ENCODE data around the gene CLUH.

CLUH gene, protein sequence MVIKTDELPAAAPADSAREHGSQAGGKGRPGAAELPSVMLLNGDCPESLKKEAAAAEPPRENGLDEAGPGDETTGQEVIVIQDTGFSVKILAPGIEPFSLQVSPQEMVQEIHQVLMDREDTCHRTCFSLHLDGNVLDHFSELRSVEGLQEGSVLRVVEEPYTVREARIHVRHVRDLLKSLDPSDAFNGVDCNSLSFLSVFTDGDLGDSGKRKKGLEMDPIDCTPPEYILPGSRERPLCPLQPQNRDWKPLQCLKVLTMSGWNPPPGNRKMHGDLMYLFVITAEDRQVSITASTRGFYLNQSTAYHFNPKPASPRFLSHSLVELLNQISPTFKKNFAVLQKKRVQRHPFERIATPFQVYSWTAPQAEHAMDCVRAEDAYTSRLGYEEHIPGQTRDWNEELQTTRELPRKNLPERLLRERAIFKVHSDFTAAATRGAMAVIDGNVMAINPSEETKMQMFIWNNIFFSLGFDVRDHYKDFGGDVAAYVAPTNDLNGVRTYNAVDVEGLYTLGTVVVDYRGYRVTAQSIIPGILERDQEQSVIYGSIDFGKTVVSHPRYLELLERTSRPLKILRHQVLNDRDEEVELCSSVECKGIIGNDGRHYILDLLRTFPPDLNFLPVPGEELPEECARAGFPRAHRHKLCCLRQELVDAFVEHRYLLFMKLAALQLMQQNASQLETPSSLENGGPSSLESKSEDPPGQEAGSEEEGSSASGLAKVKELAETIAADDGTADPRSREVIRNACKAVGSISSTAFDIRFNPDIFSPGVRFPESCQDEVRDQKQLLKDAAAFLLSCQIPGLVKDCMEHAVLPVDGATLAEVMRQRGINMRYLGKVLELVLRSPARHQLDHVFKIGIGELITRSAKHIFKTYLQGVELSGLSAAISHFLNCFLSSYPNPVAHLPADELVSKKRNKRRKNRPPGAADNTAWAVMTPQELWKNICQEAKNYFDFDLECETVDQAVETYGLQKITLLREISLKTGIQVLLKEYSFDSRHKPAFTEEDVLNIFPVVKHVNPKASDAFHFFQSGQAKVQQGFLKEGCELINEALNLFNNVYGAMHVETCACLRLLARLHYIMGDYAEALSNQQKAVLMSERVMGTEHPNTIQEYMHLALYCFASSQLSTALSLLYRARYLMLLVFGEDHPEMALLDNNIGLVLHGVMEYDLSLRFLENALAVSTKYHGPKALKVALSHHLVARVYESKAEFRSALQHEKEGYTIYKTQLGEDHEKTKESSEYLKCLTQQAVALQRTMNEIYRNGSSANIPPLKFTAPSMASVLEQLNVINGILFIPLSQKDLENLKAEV (N-terminal part only)

DNA sequence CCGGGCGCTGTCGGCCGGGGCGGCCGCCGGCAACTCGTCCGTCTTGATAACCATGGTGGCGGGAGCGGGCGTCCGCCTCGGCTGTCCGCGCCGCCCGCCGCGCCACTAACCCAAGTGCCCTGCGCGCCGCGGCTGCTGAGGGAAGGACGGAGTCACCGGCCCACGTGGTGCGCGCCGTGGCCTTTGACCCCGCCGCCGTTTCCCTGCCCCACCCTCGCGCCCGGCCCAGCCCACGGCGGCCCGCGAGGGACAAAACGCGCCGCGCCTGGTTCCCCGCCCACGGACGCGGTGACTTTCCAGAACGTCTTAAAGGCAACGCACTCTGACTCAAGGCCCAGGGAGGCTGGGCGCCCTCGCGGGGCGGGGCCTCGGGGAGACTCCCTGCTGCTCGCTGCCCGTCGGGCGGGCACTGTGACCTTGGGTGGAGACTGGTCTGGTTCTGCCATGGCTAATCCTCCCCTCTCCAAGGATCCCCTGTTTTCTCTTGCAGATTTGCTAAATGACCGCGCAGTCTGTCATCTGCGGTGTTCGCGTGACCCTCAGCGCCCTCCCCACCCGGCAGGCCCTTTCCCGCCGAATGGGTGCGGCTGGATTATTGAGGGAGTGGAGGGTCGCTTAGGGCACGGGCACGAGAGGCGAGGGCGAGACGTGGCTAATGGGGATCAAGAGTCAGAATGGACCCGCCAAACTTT, at the start of gene CLUH:
Gene CLUH, minus strand, starts transcription at position 157 of the 692 bp plus-strand sequence. Its CDS starts 103 bp downstream, at position 54.
- DNase-seq (ENCODE audit: low read depth, low spot score), result peak; percentile 94

DNA sequence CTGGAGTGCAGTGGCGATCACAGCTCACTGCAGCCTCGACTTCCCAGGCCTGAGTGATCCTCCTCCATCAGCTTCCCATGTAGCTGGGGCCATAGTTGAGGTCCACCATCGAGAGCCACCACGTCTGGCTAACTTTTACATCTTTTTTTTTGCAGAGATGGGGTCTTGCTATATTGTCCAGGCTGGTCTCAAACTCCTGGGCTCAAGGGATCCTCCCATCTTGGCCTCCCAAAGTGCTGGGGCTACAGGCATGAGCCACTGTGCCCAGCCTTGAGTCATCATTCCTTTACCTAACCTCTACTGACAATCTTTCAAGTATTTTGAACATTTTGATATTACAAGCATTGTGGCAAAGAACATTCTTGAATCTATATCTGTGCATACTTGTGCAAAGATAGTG, 47.3 kb upstream of the CLUH start:
- DNase-seq (ENCODE audit: low read depth, low spot score), result no peak

DNA sequence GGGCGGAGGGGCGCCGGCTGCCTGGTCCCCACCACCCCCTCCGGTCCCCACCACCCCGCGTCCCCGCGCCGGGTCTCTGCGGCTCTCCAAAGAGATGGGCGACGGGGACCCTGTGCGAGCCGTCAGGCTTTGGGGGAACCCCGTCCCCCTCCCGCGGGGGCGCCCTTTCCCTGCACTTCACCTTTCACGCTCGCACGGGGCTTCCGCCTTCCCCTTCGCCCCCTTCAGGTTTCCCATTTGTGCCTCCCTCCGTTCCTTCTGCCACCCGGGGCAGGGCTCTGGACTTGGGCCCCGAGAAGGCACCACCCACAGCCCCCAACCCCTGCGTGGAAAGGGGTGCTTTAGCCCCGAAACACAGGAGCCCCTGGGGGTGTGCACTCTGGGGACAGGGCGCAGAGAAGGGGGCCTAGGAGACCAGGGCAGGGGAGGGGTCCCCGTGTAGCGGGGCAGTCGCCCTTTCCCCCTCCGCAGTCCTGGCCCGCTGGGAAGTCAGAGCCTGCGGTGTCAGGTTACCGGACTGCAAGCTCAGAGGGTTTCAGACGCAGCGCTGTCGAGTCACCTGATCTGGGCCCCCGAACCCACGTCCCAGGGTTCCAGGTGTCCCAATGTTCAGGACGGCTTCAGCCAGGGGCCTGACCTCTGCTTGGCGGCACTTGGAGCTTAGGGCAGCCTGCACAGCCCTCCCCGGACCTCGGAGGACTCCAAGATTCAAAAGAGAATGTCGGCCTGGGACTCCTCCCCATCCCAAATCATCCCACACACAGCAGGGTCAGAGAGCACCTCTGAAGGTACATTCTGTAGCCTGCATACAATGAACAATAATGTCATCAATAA, 44.5 kb upstream of the CLUH start:
- DNase-seq (ENCODE audit: low read depth, low spot score), result no peak

DNA sequence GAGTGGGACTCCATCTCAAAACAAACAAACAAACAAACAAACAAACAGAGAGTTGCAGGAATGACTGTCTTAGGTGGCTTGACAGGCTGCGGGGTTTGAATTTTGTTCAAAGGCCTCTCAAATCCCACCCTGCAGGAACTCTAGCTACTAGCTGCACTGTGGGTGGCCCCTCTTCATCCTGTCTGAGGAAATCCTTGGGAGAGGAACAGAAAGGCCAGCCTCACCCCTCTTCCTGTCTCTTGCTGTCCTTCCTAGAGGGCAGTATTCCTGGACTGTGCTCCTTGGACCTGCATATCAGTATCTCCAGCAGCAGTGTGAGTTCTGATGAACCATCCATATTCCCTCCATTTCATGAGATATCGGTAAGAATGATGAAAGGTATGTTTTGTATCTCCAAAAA, 39.9 kb upstream of the CLUH start:
- no peak for DNase-seq (ENCODE audit: low read depth, low spot score)

DNA sequence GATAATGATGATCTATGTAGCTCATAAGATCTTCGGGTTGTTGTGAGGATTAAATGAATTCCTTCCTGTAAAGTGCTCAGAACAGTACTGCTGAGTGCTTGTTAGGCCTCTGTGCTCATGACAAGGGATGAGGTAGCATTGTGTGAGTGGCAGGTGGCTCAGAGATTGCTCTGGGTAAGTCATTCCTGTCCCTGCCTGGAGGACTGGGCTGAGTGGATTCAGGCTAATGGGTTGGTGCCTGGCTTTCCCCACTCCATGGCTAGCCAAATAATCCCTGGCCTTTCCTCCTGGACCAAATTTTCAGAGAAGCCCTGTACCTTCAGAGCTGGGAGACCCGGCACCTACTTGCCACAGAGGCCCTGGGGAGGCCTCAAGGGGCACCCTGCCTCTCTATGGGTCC, 39.2 kb upstream of the CLUH start:
- no peak for DNase-seq (ENCODE audit: low read depth, low spot score)

DNA sequence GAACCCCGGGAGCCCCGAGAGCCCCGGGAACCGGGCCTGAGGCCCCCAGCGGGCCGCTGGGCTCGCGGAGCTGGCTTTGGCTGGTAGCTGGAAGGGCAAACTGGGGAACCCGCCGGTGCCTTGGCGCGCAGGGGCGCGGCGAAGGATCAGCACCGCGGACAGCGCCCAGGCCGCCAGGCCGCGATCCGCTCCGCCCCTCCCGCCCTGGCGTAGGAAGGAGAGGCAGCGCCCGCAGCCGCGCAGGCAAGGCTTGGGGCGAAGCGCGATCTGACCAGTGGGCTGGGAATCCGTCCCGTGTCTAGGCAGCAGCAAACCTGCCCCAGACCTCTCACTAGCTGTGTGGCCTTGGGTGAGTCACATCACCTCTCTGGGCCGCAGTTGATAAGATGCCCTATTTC, 38.2 kb upstream of the CLUH start:
- DNase-seq (ENCODE audit: low read depth, low spot score), result peak; percentile 24

DNA sequence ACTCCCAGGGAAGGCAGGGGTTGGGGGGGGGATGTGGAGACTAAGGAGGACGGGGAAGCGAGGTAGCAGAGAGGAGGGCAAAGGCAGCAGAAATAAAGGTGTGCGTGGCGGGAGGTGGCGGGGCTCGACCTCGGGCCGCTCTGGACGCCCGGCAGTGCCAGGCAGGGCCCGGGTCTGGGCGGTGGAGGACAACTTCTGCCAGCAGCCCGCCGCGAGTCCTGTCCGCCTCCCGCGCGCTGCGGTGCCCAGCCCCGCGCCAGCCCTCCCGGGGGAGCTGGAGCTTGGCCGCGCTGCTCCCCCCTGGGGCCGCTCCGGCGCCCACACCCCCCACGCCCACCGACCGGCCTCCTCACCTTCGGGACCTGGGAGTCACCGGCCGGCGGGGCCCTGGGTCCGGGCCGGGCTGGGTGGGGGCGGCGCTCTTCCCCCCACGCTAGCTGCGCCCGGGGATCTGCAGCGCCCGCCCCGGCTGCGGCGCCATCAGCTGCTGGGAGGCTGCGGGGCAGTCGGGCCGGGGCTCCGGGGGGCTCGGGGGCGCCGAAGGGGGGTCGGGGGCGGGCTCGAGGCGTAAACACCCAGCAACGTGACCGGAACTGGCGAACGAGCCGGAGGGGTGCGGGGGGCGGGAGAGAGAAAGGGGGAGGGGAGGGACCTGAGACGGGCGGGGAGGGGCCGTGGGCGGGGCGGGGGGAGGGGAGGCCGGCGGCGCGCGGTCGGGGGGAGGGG, 37.7 kb upstream of the CLUH start, which contains the start of gene CCDC92B:
Gene CCDC92B, minus strand, starts transcription at position 595 of the 726 bp plus-strand sequence. CDS start 14,507 bp downstream, outside the sequence.
- no peak for DNase-seq (ENCODE audit: low read depth, low spot score)

DNA sequence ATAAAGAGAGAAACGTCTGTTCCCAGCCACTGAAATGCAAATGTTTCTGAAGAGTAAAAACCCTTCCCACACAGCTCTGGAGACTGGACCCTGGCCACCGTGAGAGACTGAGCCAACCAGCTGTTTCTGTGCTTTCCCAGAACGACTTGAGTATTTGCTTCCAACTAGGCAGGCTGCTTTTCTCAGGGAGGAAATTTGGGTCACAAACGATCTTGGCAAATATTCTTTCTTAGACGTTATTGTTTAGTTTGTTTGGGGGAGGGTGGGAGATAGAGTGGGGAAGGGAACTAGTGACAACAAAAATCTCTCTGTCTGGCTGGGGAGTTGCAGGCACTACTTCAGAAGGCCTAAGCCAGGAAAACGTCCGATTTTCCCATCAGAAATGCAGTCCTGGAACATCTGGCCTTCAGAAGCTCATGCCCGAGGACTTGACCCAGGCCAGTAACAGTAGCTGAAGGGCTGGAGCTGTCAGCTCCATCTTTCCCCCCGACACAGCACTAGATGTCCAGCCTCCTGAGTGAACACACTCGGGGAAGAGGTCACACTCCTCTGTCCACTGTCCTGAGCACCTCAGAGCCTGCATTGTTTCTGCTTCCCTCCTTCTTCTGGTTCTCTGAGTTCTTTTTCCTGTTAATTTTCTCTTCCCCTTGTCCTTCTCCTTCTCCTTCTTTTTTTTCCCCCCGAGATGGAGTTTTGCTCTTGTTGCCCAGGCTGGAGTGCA, 33.9 kb upstream of the CLUH start:
- DNase-seq (ENCODE audit: low read depth, low spot score), result no peak

DNA sequence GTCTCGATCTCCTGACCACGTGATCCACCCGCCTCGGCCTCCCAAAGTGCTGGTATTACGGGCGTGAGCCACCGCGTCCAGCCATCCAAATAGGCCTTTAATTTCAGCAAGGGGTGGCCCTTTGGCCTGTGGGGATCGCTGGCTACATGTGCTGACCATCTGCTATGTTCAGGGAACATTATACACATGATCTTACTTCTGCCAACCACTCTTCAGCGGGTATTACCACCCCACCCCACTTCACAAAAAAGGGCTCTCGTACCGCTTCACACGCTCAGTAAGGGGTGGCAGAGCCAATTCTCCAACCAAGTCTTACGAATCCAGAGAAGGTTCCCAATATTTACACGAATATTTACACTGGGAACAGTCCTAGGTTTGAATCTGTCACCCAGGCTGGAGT, 26.1 kb upstream of the CLUH start:
- no peak for DNase-seq (ENCODE audit: low read depth, low spot score)

DNA sequence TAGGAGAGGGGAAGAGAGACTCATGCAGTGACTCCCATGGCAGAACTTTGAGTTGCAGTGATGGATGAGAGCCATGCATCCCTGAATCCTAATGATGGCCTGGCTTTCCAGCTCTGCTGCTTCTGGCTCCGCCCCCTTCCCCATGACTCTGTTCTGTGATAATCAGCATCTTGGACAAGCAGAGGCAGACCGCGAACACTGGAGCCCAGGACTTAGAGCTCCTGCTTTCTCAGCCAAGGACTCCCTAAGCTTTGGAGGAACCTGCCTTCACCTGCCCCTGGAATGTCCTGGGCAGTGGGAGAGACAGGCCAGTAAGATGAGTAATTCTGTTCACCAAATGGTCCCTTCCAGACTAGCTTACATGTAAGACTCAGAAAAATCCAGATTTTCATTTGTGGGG, 25.4 kb upstream of the CLUH start:
- DNase-seq (ENCODE audit: low read depth, low spot score), result no peak

DNA sequence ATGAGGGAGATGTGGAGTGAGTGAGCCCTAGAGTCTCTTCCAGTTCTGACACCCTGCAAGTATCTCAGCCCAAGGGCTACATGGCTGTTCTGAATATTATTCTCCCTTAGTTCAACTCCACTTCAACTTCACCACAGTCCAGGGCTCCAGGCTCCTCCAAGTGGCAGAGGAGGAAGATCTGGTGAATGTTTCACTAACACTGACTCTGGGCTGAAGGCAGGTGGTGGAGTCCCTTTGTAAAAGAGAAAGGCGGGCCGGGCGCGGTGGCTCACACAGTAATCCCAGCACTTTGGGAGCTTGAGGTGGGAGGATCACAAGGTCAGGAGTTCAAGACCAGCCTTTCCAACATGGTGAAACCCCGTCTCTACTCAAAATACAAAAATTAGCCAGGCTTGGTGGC, 24.3 kb upstream of the CLUH start:
- no peak for DNase-seq (ENCODE audit: low read depth, low spot score)

DNA sequence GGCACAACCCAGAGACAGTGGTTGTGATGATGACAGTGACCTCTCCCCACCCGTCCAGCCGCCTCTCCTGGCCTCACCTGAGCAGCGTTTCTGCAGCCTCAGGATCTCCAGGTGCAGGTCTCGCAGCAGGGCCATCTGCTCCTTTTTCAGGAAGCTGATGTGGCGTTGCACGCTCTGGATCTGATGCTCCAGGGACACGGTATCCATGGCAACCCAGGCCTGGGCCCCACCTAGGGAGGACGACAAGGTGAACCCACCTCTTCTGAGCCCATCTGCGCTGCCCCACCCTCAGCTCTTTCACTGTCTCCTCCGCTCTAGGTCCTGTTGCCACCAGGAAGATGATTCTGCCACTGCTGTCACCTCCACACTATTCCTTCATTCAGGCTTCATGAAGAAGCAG, 23.4 kb upstream of the CLUH start:
- DNase-seq (ENCODE audit: low read depth, low spot score), result no peak

DNA sequence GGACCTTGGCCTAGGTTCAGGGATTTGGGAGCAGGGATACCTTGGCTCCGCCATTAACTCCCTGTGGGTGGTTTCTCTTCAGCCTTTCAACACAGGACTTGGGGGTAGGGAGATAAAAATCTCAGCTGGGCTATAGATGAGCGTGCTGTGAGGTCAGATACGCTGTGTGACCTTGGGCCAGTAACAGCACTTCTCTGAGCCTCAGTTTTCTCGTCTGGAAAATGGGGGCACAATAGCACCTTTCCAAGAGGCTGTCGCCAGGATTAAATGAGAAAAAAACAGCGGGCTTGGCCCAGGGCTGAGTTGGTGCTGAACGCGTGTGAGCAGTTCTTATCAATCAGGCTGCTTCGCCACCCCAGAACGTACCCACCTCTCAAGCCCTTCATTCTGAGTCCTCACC, 20.2 kb upstream of the CLUH start:
- DNase-seq (ENCODE audit: low read depth, low spot score), result no peak

DNA sequence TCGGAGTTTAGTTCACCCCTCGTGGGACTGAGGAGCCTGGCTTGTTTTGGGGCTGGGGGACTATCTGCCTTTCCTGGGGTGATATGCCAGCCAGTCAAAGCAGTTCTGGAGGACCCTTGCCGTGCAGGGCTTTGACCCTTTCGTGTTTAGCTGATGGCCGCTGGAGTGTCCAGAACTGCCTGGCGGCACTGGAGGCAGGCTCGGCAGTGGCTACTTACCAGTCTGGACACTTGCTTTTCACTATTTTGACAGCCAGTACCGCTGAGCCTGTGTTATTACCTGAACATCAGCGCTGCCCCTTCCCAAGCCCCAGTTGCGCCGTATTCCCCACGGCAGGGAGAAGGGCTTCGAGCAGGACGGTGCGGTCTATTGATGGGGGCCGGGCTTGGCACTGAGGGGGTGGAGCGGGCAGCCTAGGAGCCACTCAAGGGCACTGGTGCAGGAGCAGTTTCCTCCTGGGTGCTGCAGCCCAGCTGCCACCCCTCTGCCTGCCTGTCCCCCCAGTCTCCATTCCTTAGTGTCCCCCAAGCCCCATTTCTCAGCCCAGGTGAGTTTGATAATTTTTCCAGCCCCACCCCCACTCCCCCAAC, 19.3 kb upstream of the CLUH start:
- DNase-seq (ENCODE audit: low read depth, low spot score), result no peak

DNA sequence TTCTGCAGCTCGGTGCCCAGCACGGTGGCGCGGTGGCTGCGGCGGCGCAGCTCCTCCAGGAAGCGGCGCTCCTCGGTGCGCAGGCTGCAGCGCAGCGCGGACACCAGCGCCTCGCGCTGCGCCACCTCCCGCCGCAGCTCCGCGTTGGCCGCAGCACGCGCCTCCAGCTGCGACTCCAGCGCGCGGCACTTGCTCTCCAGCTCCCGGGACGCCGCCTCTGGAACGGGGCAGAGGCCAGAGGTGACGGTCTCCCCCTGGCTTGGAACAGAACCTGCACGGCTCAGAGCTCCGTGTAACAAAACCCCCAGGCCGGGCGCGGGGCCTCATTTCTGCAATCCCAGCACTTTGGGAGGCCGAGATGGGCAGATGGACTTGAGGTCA, 13.2 kb upstream of the CLUH start:
- DNase-seq (ENCODE audit: low read depth, low spot score), result no peak

DNA sequence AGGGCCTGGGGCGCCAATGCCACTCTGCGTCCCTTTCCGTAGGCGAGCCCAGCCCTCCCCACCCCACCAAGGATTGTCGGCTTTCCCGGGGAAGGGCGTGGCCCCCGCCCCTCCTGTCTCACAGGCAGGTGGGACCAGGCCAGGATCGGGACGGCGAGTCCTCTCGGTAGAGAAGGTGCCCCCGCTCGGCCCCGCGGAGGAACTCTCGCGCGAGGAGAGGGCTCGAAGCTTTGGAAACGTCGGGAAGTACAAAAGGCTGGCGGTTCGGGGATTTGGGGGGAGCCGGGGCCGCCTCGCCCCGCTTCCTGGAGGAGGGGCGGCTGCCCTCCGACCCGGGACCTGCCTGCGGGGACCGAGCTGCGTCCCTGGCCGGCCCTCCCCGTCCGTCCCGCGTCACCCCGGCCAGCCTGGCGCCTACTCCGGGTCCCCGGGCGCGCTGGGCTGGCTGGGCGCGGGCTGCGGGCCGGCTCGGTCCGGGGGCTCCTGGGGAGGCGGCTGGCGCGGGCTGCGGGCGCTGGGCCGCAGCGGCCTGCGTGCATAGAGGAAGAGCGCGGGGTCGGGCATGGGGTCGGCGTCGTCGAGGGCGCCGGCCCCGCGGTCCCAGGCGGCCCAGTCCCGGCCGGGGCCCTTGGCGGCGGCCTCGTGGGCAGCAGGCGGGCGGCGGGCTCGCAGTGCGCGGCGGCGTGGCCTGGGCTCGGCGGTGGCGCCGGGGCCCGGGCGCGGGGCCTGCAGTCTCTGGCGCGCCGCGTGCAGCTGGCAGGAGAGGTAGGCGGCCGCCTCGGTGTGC, 12.6 kb upstream of the CLUH start:
- DNase-seq (ENCODE audit: low read depth, low spot score), result no peak

DNA sequence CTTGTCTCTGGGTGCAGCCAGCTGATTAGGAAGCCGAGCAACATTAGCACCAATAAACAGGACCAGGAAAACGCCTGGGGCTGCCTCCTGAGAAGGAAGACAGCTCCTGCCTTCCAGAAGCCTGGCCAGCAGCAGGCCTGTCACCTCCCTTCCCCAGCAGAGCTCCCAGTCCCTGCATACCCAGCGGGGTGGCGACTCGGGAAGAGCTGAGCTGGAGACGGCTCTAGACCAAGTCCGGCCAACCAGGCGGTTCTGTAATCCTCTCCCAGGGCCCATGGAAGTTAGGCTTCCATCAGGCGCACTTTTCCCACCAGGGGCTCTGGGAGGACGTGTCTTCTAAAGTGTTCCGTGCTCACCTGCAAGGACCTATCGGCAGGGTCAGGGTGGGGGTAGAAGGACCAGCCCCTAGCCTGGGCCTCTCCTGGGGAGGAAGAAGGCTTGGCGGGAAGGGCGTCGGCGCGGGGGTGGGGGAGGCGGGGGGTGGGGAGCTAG, 12.0 kb upstream of the CLUH start:
- no peak for DNase-seq (ENCODE audit: low read depth, low spot score)

DNA sequence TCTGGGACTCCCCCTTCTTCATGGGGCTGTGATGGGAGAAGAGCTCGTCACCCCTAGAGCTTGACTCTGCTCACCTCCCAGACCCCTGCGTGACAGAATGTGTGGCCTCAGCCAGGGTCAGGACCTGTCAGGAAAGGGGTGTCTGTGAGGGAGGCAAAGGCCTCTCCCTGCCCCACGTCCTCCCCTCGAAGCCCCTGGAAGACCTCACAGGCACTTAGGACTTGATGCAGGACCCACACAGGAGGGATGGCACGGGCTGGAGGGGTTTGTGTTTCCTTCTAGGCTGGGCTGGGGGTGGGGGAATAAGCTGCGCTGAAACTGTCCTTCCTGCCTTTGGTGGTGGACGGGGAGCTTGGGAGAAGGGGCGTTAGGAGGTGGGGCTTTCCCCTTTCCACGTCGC, 11.0 kb upstream of the CLUH start:
- no peak for DNase-seq (ENCODE audit: low read depth, low spot score)

Measured in activated naive CD8-positive, alpha-beta T cell treated with anti-CD3 and anti-CD28 coated beads, Interleukin-2, amount 50 U/mL, for 16 hours (primary cell).